Stimulated activated CD4-positive, alpha-beta T cell treated with anti-CD3 and anti-CD28 coated beads, Interleukin-15, amount 100 ng/mL, for 48 hours (primary cell): Measurements from ENCODE around the gene MXD4.

Experiments
- DNase-seq, 2 donors: peaks; one replicate each; pipeline ENCODE4 v3.0.0-alpha.2; 2020; ENCODE audit warnings: low read depth in 2 of 2

The MXD4 gene, protein sequence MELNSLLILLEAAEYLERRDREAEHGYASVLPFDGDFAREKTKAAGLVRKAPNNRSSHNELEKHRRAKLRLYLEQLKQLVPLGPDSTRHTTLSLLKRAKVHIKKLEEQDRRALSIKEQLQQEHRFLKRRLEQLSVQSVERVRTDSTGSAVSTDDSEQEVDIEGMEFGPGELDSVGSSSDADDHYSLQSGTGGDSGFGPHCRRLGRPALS

DNA sequence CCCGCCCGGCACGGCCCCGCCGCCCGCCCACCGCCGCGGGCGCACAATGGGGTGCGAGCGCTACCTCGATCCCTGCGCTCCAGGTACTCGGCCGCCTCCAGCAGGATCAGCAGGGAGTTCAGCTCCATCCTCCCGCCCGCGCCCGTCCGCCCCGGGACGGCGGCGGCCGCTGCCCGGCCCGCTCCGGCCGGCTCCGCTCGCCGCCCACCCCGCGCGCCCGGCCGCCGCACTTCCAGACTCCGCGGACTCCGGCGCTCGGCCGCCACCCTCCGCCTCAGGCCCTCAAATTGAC lies at the start of gene MXD4:
TSS of gene MXD4 (minus strand) at position 257 of the 292 bp plus-strand sequence. CDS start at position 128, 129 bp downstream.
- no peak for DNase-seq

DNA sequence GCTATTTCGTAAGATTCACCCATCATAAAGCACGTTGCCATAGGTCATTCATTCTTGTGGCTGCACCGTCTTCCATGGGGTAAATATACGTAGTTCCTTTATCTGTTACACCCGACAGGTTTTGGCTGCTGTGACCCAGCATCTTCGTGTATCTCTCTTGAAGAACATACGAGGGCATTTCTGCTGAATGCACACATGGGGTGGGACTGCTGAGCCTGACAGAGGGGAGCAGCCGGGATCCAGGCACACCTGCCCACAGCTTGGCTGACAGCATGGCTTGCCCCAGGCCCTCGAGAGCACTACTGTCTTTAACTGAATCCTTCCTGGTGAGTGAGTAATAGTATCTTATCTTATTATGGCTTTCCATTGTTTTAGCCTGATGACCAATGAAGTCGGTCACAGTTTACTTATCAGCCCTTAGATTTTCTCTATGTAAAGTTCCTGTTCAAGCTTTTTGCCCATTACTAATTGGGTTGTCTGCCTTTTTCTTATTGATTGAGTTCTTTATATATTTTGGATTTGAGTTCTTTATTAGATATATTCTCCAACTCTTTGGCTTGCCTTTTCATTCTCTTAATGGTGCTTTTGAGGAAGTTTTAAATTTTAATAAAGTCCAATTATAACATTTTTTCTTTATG lies 45.0 kb upstream of the MXD4 start:
- no peak for DNase-seq

DNA sequence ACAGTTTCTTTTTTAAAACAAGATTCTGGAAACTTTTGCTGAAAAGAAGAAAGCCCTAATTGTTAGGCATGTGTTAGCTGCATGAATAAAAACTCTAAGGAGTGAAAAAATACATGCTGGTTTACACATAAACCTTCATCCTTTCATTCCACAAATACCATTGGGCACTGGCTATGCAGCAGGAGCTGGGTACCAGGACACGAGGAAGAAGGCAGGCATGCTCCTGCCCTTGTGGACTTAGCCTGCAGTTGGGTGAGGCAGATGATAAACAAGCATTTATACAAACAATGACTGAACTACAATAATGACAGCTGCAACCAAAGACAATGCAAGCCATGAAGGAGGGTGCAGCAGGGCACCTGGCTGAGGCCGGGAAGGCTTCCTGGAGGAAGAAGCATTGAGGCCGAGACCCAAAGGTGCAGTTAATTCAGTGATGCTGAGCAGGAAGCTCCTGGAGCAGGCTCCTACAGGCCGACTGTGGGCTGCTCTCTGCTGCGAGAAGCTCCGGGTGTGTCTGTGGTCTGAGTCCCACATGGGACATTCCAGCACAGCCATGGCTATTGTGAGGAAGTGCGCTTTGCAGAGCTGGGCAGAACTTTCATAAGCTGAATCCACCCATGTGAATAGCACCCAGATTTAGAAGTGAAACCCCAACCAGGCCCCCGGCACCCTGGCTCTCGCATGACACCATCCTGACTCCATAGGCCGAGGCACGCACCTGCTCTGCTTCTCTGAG lies 44.0 kb upstream of the MXD4 start:
- DNase-seq: no peak

DNA sequence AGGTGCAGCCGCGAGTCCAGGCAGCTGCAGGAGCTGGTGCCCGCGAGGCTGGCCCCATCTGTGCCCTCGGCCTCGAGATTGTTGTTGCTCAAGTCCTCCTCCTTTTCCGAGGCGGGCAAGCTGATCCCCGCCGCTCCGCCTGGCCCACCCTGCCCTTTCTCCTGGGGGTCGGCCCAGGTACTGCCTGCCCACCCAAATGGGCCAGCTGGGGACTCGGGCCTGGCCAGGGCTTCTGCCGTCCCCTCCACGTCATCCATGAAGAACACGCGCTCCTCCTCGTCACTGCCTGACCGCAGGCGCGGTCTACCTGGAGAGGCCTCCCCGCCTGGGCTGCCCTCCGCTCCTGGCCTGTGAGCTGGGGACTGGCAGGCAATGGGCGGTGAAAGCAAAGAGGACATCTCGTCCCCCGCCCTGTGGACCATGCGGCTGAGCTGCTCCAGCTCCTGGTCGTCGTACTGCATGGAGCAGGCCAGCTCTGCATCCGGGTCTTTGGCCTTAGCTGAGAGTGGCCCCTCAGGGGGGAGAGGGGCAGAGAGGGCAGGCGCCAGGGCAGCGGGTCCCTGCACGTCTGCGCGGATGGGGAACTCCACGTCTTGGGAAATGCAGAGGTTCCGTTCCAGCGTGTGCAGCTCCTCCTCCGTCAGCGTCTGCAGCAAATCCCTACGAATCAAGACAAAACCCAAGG lies 43.1 kb upstream of the MXD4 start:
- no peak for DNase-seq

DNA sequence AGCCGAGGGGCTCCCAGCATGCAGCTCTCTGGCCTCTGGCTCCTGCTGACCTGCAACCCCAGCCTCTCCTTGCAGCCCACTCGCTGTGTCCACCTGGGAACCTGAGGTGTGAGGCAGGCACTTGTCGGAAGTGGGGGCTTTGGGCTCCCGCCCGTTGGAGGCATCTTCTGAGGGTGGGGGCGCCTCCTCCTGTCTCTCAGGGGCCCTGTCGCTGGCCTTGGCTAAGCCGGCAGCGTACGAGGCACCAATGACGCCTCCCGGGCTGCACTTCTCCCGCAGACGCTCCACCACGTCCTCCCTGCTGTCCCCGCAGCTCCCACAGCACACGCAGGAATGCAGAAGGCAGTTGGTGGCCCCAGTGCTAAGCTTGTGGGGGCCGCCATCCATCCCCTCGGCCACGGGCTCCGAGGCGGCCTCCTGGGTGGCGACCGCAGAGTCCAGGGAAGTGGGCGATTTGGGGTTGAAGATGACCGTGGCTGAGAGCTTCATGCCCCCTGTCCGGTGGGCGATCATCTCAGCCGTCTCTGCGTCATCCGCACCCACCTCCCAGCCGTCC lies 42.5 kb upstream of the MXD4 start:
- no peak for DNase-seq

DNA sequence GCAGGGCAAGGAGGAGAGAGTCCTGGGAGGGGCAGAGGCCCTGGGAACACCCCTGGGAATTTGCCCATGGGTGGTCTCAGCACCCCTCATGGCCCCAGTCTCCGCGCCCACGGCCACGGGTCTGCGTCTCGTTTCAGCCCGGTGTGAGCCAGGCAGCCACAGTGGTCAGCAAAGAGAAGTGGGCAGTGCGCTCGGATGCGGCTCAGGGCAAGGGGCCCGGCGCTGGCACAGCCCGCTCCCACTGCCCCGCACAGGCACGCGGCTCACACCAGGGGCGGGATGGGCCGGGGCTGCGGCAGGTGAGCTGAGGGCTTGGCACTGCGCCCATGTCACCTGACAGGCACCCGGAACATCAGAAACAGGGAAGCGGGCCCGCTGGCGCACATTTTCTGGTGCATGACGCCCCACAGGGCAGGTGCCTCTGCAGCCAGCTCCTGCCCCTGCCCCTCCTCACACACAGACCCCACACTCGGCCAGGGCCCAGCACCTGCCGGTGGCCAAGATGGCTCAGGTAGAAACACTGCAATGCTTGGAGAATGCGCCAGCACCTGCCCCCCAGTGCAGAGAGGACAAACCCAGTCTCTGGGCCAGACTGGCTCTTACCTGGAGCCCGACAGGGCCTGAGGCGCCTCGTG lies 41.9 kb upstream of the MXD4 start:
- DNase-seq: no peak

DNA sequence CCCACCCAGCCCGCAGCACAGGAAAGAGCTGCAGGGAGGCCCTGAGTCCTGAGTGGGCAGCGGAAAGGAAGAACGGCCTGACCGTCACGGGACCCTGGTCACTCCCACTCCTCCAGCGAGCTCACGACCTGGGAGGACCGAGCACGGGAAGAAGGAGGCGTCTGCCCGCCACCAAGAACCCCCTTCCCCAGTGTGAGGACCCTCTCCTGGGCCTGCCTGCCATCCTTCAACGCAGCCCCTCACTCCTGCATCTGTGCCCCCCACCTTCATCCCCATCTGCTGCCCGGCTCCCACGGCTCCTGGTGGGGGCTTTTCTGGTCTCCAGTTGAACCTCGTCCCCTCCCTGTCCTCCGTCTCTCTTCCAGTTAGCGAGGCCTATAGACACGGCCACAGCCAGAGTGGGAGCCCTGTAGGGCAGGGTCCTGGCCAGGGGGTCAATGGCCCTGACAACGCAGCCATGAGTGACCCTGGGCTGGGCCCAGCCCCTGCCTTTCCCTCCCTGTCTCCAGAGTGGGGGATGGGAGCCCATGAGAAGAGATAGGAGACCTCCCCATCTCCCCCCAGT lies 41.3 kb upstream of the MXD4 start:
- DNase-seq: no peak

DNA sequence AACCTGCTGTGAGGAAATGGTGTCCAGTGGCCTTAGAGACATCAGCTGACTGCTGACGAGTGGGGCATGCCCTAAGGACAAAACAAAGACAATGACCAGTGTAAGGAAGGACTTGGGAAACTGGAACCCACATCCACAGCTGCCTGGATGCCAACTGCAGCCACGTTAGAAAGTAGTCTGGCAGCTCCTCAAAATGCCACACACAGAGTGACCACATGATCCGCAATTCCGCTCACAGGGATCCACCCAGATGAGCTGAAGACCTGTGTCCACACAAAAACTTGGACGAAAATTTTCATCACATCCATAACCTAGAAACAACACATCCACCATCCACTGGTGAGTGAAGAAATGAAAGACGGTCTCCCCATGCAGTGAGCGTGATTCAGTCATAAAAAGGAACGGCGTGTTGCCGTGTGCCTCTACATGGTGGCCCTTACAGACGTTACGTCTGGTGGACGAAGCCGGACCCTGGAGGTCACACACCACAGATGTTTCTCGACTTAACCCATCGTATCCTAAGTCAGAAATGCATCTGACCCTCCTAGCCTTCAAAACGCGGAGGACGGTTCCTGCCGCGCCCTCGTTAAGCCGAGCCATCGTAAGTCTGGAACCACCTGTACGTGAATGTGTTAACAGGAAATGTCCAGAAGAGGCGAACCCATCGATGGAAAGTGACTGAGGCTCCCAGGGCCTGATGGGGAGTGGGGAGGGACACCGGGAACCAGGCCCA lies 40.6 kb upstream of the MXD4 start:
- DNase-seq: no peak

DNA sequence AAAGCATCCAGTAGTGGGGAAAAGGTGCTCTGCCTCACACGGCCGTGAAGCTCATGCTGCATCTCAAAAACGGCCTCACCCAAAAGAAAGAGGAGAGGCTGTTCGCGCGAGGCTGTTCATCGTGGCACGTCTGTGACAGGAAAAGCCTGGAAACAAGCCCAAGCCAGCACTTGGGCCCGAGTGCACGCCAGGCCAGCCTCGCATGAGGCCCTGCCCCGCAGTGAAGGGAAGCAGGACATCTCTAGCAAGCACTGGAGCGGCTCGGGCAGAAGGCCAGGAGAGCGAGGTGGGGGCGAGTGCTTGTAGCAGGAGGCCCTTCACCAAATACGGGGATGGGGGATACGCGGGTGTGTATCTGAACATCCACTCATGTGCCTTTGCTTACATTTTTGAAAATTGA lies 39.9 kb upstream of the MXD4 start:
- DNase-seq: no peak

DNA sequence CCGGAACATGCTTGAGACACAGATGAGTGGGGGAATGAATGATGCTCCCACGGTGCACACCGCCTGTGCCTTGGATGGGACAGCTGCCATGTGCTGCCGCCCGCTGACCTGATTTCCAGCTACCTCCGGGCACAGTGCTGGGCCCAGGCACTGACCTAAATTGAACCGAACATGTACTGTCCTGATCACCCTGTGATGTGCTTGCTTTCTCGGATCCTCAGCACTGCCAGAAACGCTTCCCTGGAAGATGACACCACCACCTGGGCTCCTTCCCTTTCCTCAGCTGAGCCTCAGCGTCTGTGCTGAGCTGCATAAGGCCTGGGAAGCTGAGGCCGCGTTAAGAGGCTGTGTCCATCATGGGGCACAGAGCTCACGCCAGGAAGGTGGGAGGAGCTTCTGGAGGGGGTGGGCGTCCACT lies 39.3 kb upstream of the MXD4 start:
- no peak for DNase-seq

DNA sequence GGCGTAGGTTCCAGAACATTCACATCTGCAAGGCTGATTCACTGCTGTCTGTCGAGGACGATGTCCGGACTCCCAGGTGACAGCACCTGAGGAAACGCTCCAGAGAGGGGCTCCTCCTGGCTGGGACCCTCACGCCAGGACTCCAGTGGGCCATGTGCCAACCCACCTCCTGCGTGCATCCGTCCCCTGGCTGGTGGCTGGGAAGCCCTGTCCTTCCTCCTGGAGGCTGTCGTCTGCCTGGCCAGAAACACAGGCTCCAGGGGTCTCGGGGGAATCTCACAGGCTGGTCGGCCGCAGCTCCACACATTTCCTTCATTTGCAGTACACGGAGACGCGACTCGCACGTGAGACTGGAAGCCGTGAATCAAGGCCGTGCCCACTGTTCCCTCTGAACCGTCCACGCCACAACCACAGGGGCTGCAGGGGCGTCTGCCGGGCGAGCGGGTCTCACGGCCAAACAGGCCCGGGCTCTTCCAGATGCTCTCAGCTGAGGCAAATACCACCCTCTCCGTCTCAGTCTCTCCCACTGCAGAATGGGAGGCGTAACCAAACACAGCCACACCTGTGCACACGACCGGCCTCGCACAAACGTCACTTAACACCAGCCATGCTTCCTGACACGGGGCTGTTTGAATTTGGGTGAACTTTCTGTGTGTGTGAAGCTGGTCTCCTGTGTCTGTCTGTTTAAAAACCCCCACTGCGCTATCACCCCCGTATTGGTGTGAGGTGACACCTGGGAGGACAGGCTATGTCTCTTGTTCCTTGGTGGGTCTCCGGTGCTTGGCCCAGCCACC lies 38.7 kb upstream of the MXD4 start:
- no peak for DNase-seq

DNA sequence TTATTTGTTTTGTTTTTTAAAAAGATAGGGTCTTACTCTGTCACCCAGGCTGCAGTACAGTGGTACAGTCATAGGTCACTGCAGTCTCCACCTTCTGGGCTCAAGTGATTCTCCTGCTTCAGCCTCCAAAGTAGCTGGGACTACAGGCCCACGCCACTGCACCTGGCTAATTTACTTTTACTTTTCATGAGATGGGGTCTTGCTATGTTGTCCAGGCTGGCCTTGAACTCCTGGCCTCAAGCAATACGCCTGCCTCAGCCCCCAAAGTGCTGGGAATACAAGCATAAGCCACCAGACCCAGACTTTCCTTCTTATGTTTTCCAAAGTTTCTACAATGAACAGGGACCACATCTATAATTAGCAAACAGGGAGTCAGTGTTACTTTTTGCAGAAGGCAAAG lies 37.9 kb upstream of the MXD4 start:
- no peak for DNase-seq

DNA sequence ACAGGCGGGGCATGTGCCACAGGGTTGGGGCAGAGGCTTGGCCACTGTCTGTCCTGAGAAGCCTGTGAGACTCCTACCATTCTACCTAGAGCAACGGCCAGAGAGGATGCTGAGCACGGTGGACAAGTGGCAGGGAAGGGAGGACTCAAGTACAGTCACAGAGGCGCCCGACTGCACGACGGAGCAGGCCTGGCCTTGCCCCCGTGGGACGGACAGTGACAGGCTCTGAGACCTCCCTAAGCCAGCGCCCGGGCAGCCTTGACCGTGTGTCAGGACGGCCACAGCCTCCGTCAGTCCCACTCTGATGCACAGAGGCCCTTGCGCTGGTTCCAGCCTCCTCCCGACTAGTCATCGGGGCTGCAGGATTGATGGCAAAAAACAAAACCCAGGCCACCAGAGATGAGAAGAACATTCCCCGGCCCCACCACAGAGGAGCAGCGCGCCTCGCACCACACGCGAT lies 36.7 kb upstream of the MXD4 start:
- DNase-seq: no peak

DNA sequence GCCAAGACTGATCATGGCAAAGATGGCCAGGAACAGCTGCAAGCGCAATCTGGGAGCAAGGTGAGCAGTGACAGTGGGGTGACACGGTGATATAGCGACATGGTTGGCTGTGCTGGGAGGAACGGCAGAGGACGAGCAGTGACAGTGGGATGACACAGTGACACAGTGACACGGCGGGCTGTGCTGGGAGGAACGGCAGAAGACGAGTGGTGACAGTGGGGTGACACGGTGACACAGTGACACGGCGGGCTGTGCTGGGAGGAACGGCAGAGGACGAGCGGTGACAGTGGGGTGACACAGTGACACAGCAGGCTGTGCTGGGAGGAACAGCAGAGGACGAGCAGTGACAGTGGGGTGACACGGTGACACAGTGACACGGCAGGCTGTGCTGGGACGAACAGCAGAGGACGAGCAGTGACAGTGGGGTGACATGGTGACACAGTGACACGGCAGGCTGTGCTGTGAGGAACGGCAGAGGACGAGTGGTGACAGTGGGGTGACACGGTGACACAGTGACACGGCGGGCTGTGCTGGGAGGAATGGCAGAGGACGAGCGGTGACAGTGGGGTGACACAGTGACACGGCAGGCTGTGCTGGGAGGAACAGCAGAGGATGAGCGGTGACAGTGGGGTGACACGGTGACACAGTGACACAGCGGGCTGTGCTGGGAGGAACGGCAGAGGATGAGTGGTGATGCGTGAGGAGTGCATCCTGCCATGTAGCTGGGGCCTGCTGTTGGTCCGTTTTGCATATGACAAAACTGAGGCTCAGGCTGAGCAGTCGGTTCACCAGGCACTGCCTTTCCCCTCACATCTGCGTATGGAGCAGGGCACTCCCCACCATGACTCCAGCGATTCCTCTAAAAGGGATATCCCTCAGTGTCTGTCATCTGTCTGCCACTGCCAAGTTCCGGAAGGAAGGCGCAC lies 36.0 kb upstream of the MXD4 start:
- no peak for DNase-seq

DNA sequence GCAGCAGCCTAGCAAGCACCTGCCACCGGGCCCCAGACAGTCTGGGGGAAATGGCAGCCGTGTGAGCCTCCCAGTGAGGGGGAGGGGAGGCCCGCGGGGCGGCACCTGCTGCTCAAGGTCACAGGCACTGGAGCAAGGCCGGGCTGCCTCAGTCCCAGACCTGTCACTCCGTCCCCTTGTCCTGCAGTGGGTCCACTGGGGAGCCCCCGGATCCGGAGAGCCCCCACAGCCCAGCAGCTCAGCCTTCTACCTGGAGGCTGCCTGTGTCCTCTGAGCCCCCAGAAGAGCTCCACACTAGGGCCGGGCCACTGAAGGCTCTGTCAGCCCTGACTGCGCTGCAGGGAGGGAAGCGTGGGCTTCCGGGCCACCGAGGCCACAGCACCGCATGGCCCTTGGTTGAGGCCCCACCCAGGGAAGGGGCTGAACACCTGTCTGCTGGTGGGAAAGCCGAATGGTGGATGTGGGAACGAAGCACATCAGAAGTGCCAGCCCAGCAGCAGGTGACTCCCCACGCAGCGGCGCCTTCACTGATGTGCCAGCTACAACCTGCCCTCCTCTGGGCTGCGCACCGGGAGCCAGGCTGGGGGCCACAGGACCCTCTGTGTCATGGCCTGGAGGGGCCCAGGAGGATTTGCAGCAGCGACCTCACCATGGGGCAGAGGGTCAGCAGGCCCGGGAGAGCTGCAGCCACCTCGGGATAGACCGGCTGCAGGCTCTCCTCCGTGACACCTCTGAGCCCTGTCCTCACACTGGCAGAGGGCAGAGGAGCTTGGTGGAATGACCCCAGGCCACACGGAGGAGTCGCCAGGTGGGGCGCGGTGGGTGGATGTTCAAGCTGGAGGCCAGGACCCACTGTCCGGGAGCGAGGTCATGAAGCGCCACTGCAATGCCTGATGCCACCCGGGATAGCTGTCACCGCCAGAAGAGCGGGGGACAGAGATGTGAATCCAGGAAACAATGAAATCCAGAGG lies 35.0 kb upstream of the MXD4 start:
- DNase-seq: no peak

DNA sequence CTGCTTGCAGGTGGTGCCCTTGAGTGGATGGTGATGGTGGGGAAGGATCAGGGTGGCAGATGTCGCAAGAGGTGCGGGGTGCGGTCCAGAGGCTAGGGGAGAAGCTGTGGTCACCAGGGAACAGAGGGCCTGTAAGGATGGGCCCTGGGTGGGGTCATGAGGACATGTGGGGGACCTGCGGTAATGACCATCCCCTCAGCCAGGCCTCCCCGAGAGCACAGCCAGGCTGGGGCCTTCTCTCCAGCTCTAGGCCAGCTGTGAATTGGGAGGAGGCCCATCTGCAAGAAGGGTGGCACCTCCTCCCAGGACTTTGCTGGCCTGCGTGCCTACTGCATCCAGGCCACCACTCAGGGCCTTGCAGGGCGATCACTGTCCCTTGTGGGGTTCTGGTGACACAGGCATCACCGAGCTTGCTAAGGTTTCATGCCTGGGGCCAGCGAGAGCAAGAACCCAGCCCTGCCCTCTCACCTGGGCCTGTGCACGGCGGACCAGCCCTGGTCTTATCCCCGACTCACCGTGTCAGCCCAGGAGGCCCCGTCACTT lies 34.1 kb upstream of the MXD4 start:
- no peak for DNase-seq

DNA sequence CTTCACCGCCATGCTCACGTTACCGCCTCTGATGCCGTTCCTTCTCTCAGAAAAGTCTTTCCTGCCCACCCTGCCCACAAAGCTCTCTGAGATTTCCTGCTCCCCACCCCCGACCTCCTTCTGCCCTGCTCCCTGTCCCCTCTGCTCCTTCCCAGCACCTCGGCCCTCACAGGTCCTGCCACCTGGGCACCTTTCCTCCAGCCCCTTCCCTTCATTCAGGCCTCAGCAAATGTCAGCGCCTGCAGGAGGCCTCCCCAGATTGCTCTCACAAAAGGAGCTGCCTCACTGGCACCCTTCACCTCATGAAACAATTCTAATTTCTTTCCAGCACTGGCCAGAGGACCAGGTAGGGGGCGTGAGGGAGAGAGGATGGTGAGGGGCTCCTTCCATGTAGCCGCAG lies 33.6 kb upstream of the MXD4 start:
- DNase-seq: no peak
